GM12878 (cell line): ENCODE data around the gene BBOF1.

Experiments
- CTCF ChIP-seq, 3 experiments: IDR thresholded peaks in 2 of 3; conservative IDR thresholded peaks in 1 of 3; 2 replicates each; pipeline ENCODE4 v1.5.1; 2011; ENCODE audit warnings: low read depth in 3 of 3, low read length in 3 of 3, mild to moderate bottlenecking in 3 of 3, control low read depth in 2 of 3, moderate library complexity in 2 of 3, inconsistent platforms in 1 of 3, mixed read lengths in 1 of 3; ENCODE audit not compliant: control insufficient read depth in 2 of 3, insufficient read depth in 1 of 3; ENCODE audit errors: extremely low read depth in 1 of 3
- SMC3 ChIP-seq: IDR thresholded peaks from 2 replicates; pipeline ENCODE4 v1.6.1; 2011; ENCODE audit warnings: low read length, improper control_type of control experiment, borderline replicate concordance
- SPI1 ChIP-seq: IDR thresholded peaks from 2 replicates; pipeline ENCODE4 v1.6.1; 2011; ENCODE audit warnings: low read depth, mild to moderate bottlenecking, low read length, moderate library complexity, borderline replicate concordance; ENCODE audit not compliant: insufficient read depth

DNA sequence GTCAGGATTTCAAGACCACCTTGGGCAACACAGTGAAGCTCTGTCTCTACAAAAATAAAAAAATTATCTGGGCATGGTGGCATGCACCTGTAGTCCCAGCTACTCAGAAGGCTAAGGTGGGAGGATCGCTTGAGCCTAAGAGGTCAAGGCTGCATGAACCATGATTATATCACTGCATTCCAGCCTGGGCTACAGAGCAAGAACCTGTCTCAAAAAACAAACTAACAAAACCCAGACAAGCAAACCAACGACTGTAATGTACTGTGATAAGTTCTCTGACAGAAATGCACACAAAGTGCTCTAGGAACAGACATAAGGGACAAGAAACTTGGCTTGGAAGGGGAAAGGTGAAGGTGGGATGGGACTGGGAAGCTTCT is 22.4 kb upstream of the BBOF1 start:
- no peak for TF ChIP-seq SPI1
- no peak for TF ChIP-seq CTCF (IDR thresholded peaks at IDR 0.05 in 2 of 3, conservative IDR thresholded peaks at IDR 0.05 in 1 of 3; ENCODE audit: control insufficient read depth in 2 of 3, extremely low read depth in 1 of 3, insufficient read depth in 1 of 3, low read depth in 3 of 3, low read length in 3 of 3)
- TF ChIP-seq SMC3 = no peak
